T follicular helper cell (primary cell): Measurements from ENCODE around the gene ELMO1.

Source experiments
- DNase-seq: peaks from one replicate; pipeline ENCODE4 v3.0.0-alpha.2; 2020; ENCODE audit warnings: low read depth

ELMO1 gene

GRCh38 chr7:37344886-37345579 is 103.6 kb downstream of the ELMO1 start:
- DNase-seq = no peak

DNA sequence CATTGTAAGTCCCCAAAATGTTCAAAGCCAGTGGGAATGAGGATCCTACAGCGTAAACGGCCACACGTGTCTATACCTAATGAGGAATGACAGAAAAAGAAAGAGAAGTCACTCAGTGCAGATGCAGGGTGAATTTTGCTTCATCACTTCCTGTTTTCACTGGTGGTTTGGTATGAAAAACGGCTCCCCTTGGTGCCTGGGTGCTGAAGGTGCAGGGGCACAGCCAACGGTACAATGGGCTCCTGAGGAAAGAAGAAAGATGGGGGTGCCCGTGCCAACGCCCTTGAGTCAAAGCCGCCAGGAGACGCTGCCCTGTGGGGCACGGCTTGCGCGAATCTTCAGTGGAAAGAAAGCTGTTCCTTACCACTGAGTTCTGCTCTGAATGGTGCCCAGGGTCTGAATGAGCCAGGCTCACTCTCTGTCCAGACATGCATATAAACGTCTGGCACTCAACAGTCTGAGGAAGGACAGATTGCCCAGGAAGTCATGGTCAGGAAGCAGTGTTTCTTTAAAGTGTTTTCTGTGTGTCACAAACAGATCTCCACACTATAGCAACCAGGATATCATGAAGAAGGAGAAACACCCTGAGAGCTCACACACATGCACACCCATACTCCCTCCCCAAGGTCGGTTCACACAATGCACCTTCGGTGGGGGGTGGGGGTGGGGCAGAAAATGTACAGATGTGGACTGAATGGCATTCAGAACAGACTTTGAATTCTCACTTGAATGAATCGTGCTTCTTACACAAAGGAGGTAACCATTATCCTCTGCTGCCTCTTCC is 105.8 kb downstream of the ELMO1 start:
- DNase-seq = peak; percentile 63

DNA sequence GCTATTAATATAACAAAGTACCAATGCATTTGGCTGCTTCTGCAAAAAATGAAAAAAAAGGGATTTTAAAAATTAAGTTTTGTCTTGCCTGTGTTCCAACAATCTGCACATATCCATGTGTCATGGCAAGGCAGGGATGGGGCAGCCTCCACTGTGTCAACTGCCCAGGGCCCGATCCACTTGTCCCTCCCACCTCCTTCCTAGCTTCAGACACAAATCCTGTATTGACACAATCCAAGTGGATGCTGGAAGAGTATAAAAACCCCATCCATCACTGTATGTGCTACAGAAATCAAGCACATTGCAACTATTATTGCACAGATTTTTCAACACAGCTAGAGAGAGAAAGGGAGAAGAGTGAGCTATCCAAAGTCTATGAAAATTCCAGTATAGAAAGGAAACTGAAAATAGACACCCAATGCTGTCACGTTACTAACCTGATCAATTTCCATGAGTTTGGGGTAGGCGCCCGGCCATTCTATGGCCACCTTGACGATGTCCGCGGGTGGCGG is 106.4 kb downstream of the ELMO1 start:
- DNase-seq = no peak

DNA sequence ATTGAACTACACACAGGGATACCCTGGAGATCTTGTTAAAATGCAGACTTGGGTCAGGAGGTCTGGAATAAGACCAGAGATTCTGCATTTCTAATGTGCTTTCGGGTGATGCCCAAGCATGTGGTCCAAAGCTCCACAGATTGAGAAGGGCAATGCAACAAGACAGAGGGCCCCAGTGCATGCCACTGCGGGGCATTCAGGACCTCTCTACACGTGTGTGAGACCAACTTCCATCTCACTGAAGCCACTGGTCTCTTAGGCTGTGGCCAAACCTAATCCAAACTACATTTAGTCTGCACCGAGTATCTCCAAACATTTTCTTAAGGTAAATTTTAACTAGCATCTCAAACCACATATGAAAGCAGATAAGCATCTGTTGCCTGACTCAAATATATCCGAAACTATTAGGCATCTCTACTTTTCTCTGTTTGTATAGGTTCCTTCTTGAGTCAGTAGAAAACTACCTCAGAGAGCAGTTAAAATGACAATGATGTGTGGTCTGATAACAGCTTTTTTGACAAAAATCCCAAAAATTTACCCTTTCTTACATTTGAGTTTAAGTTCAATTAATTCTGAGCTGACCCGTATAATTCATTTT is 107.5 kb downstream of the ELMO1 start:
- no peak for DNase-seq

GRCh38 chr7:37338966-37339365 is 109.7 kb downstream of the ELMO1 start:
- DNase-seq = no peak

DNA sequence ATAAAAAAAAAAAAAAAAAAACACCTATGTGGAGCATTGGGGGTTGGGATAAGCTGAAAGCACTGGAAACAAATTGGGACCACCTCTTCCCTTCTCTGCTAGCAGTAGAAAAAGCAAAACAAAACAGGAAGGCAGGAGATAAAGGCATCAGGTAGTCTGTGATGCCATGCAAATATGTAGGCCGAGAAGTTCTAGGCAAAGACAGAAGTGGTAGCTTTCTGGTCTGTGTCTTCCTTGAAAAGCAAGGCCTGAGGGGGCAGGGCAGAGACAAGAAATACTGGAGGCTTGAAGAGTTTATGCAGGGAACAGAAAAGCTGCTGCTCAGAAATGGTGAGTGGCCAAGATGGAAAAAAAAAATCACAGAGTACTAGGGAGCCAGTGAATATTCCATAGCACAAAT is 111.1 kb downstream of the ELMO1 start:
- DNase-seq = no peak

GRCh38 chr7:37336259-37336658 is 112.4 kb downstream of the ELMO1 start:
- DNase-seq = no peak

GRCh38 chr7:37333075-37333474 is 115.6 kb downstream of the ELMO1 start:
- no peak for DNase-seq

- DNase-seq = no peak
Observed at GRCh38 chr7:37332243-37333016, 116.2 kb downstream of the ELMO1 start.

DNA sequence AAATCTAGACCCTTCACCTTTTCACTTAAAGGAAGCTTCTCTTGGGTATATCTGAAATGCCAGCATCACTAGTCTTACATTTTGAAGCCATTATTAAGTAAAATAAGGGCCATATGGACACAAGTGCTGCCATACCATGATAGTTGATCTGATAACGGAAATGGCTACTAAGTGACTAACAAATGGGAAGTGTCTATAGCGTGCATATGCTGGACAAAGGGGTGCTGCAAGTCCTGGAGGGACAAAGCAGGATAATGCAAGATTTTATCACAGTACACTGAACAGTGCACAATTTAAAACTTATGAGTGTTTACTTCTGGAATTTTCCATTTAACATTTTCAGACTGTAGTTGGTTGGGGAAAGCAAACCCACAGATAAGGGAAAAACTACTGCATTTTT is 117.9 kb downstream of the ELMO1 start:
- no peak for DNase-seq

DNA sequence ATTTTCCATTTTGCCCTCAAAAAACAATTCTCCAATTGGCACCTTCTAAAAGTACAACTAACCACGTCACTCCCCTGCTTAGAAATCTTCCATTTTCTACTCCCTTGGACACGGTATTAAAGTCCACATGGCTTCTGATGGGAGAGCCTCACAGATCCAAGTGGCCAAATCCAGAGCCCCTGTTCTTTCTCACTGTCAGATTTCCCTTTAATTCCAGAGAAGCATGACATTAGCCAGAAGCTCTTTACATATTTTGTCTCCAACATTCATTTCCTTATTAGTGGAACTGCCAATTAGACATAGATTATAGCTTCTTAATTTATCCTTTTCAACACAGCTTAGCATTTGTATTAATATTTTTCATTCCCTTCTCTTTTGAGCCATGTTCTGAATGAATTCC is 118.7 kb downstream of the ELMO1 start:
- DNase-seq = no peak

DNA sequence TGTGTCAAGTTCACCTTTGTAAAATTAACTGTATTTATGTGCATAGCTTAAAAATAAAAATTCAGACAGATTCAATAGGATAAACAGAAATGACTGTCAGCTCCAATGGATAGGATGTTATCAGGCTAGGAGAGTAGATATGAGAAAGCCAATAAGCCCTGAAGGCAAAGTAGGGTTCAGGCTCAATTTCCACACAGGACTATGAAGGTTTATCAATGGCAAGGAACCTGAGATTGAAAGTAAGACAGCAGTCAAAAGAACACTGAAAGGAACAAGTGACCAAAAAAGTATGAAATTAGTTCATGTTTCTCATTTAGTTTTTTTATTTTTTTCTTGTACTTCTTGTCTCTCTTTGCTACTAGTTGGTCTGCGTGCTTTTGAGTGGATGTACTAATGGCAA is 121.4 kb downstream of the ELMO1 start:
- DNase-seq = no peak

- DNase-seq = no peak
Observed at GRCh38 chr7:37323966-37324365, 124.7 kb downstream of the ELMO1 start.

- DNase-seq = no peak
Observed at GRCh38 chr7:37322831-37323230, 125.8 kb downstream of the ELMO1 start.

- DNase-seq = no peak
Observed at GRCh38 chr7:37320848-37321468, 127.7 kb downstream of the ELMO1 start.

- no peak for DNase-seq
Observed at GRCh38 chr7:37320140-37320847, 128.4 kb downstream of the ELMO1 start.

DNA sequence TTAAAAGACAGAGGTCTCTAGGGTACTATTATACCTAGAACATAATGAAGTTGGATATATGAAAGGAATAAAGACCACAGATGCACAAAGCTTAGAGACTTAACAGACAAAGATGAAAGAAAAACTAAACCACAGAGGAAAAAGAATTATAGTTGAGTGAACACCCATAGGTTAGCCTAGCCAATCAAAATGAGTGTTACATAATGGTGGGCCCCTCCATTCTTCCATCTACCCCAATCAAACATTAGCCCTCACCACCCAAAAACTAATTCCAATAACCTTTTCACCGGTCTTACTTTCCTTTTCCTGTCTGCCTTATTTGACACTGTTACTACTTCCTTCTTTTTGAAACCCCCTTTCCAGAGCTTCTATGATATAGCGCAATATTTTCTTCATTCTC is 130.1 kb downstream of the ELMO1 start:
- DNase-seq = no peak

DNA sequence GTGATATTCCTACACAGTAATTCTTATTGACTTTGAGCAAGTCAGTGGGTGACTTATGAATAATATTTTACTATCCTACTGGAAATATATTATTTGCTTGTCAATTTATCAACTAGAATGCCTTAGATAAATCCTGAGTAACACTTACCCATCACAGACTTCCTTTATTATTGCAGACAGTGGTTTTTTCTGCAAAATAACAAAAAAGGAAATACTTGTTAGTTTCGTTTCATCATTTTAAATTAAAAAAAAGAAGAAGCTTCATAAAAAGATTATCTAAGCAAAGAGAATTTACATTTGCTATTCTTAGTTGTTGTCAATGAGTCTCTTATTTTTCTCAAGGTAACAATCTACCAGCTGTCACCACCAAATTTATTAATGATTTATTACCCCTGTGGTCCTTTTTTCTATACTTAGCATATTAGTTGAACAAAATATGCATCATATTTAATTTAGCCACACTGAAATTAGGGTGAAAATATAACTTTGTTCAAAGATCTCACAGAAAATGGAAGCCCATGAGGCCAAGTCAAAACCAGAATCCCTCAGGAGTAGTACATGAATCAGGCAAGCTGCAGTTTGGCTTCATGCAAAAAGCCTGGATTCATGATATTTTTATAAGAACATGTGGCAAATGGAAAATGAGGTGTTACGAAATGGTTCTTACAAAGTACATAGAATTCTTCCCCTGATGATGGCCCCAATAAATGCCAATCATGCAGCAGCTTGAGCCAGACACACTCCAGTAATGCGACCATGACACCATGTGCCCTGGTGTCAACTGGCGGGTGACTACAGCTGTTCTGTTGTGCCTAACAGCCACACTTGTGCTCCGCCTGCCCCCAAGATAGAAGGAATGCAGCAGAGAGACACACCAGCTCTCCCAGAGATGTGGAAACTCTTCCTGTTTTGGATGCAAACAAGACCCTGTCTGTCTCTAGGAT is 132.6 kb downstream of the ELMO1 start:
- no peak for DNase-seq

- DNase-seq = no peak
Observed at GRCh38 chr7:37312608-37313007, 136.1 kb downstream of the ELMO1 start.

GRCh38 chr7:37311355-37311754 is 137.3 kb downstream of the ELMO1 start:
- DNase-seq = peak; percentile 18
